Stimulated activated naive CD8-positive, alpha-beta T cell treated with anti-CD3 and anti-CD28 coated beads, Interleukin-15, amount 100 ng/mL, for 72 hours (primary cell): ENCODE measurements around the gene RERG.
A peak's percentile ranks its signal among the peaks of the same experiment; 100 is the strongest.
"Not testable (repeated sequence)": the region's sequence is repeated elsewhere in the genome, so short reads cannot be mapped to it uniquely, and the experiment has no call there.

Experiments
- ATAC-seq: fragments of 150-1000 bp; cut with Tn5 transposase; 2 replicates; pipeline ENCODE4 v1.10.0; 2021; ENCODE audit warnings: mild to moderate bottlenecking, moderate library complexity
- DNase-seq, 2 donors: peaks; one replicate each; pipeline ENCODE4 v3.0.0; 2021 to 2022
- H3K27ac Mint-ChIP-seq, 2 donors: one replicate each; pipeline ENCODE4 v1.8.0; 2022; ENCODE audit warnings: mild to moderate bottlenecking in 2 of 2, mixed read lengths in 2 of 2, moderate library complexity in 2 of 2
- H3K27me3 Mint-ChIP-seq: one replicate; pipeline ENCODE4 v1.8.0; 2022; ENCODE audit warnings: mixed read lengths
- H3K4me1 Mint-ChIP-seq: one replicate; pipeline ENCODE4 v1.8.0; 2022; ENCODE audit warnings: mild to moderate bottlenecking, mixed read lengths
- H3K4me3 Mint-ChIP-seq, 2 donors: one replicate each; pipeline ENCODE4 v1.8.0; 2022; ENCODE audit warnings: mild to moderate bottlenecking in 2 of 2, mixed read lengths in 2 of 2, moderate library complexity in 1 of 2
- H3K9me3 Mint-ChIP-seq, 2 donors: one replicate each; pipeline ENCODE4 v1.8.0; 2022; ENCODE audit warnings: mixed read lengths in 2 of 2

Gene RERG

DNA sequence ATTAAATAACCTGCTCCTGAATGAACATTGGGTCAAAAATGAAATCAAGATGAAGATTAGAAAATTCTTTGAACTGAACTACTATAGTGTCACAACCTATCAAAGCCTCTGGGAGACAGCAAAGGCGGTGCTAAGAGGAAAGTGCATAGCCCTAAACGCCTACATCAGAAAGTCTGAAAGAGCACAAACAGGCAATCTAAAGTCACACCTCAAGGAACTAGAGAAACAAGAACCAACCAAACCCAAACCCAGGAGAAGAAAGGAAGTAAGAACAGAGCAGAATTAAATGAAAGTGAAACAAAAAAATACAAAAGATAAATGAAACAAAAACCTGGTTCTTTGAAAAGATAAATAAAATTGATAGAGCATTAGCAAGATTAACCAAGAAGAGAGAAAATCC, 143.5 kb downstream of the RERG start:
- Mint-ChIP-seq H3K4me1 (peaks cover 14% of the 10 kb centered on the region), H3K4me3 (peak overlapping the region; percentile 5 to 15)
- not testable (repeated sequence) for H3K9me3 Mint-ChIP-seq, H3K27me3 Mint-ChIP-seq, H3K27ac Mint-ChIP-seq, ATAC-seq, DNase-seq

DNA sequence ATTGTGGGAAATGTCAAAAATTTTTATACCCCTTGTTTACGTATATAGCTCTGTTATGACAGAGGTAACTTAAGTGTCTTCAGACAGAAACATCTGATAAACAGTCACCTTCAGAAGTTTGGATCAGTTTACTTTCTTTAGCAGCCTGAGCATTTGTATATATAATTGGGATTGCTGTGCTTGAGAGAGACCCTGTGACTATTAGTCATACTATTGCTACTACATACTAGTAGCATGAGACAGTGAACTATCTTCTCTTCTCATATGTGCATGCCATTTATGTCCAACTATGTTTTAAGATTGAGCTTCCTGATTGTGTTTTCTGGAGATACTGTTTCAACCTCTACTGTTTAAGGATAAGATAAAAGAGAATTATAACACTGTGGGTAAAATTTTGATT, 146.9 kb downstream of the RERG start:
- Mint-ChIP-seq H3K9me3 (no peaks in the 10 kb centered on the region), H3K4me3 (no peak overlapping the region)
- no peak for DNase-seq

GRCh38 chr12:15059123-15059522, 162.1 kb downstream of the RERG start:
- DNase-seq (no peak), ATAC-seq (no peak)
- Mint-ChIP-seq H3K27me3 (no peaks in the 10 kb centered on the region), H3K9me3 (no peaks in the 10 kb centered on the region), H3K4me1 (no peaks in the 10 kb centered on the region), H3K4me3 (no peak overlapping the region), H3K27ac (no peak overlapping the region)

More for the DNA sequence above, 146.9 kb downstream of the RERG start:
- no peak for ATAC-seq
- Mint-ChIP-seq H3K27me3 (peaks cover 9% of the 10 kb centered on the region), H3K27ac (no peak overlapping the region), H3K4me1 (peaks cover 14% of the 10 kb centered on the region)
